WTC11 (cell line): ENCODE results near the gene RPL10. TPM values are rescaled to one million over a fixed set of nuclear protein-coding genes. Genes with fewer than 3 reads are reported as not detected.

ENCODE experiments used
- ATAC-seq: fragments of 200-7000 bp; cut with Tn5 transposase; 2 replicates; pipeline ENCODE4 v1.10.0; 2021; ENCODE audit warnings: mild to moderate bottlenecking, moderate library complexity
- CTCF ChIA-PET: fragments of 300-600 bp; sonication (Branson Sonifier 250); formaldehyde crosslinking; loops from one replicate; lab custom pipeline; 2021; ENCODE audit warnings: antibody characterized with exemption; lab: Charles Lee
- POLR2A ChIA-PET: fragments of 350-600 bp; sonication (Branson Sonifier 250); formaldehyde crosslinking; loops from one replicate; lab custom pipeline; 2021; ENCODE audit warnings: antibody characterized with exemption; lab: Charles Lee
- DNase-seq: peaks from one replicate; pipeline ENCODE4 v3.0.0; 2021; ENCODE audit warnings: low spot score
- H3K27ac Mint-ChIP-seq: 2 replicates; pipeline ENCODE4 v1.8.0; 2021; ENCODE audit warnings: mixed read lengths
- H3K27me3 Mint-ChIP-seq: 2 replicates; pipeline ENCODE4 v1.8.0; 2021; ENCODE audit warnings: low read depth, mild to moderate bottlenecking, moderate library complexity, mixed read lengths
- H3K36me3 Mint-ChIP-seq: 2 replicates; pipeline ENCODE4 v1.8.0; 2021; ENCODE audit warnings: mixed read lengths
- H3K4me1 Mint-ChIP-seq: 2 replicates; pipeline ENCODE4 v1.8.0; 2022; ENCODE audit warnings: mixed read lengths
- H3K4me3 Mint-ChIP-seq: 2 replicates; pipeline ENCODE4 v1.8.0; 2021; ENCODE audit warnings: mild to moderate bottlenecking, moderate library complexity, mixed read lengths
- H3K9me3 Mint-ChIP-seq: 2 replicates; pipeline ENCODE4 v1.8.0; 2021; ENCODE audit warnings: mixed read lengths
- ATF1 ChIP-seq: sonication (generic); formaldehyde crosslinking; IDR thresholded peaks from 2 replicates; pipeline ENCODE4 v1.8.1; 2023; ENCODE audit warnings: mild to moderate bottlenecking, moderate library complexity, missing genetic modification reagents
- CBFB ChIP-seq: sonication (generic); formaldehyde crosslinking; IDR thresholded peaks from 2 replicates; pipeline ENCODE4 v1.8.1; 2022; ENCODE audit warnings: mild to moderate bottlenecking, low read depth, missing genetic modification reagents
- CREB1 ChIP-seq: sonication (generic); formaldehyde crosslinking; IDR thresholded peaks from 2 replicates; pipeline ENCODE4 v1.8.0; 2023; ENCODE audit warnings: mild to moderate bottlenecking, missing genetic modification reagents
- ELF4 ChIP-seq: sonication (generic); formaldehyde crosslinking; IDR thresholded peaks from 2 replicates; pipeline ENCODE4 v1.8.1; 2022; ENCODE audit warnings: low read depth, mild to moderate bottlenecking, moderate library complexity, missing genetic modification reagents
- EMX1 ChIP-seq: fragments of 250-450 bp; sonication (Bioruptor Pico); IDR thresholded peaks from 2 replicates; pipeline ENCODE4 v1.8.0; 2021; ENCODE audit warnings: mild to moderate bottlenecking
- ESRRA ChIP-seq: sonication (generic); formaldehyde crosslinking; IDR thresholded peaks from 2 replicates; pipeline ENCODE4 v1.8.1; 2022; ENCODE audit warnings: mild to moderate bottlenecking, missing genetic modification reagents, borderline replicate concordance
- FOXK1 ChIP-seq: sonication (generic); formaldehyde crosslinking; IDR thresholded peaks from 2 replicates; pipeline ENCODE4 v1.8.0; 2022; ENCODE audit warnings: mild to moderate bottlenecking, moderate library complexity, missing genetic modification reagents
- FOXP1 ChIP-seq: sonication (generic); formaldehyde crosslinking; IDR thresholded peaks from 2 replicates; pipeline ENCODE4 v1.8.0; 2022; ENCODE audit warnings: missing genetic modification reagents, mild to moderate bottlenecking, moderate library complexity, borderline replicate concordance
- IRF1 ChIP-seq: sonication (generic); formaldehyde crosslinking; IDR thresholded peaks from 2 replicates; pipeline ENCODE4 v1.8.0; 2023; ENCODE audit warnings: missing genetic modification reagents
- IRF2 ChIP-seq: sonication (generic); formaldehyde crosslinking; IDR thresholded peaks from 2 replicates; pipeline ENCODE4 v1.8.0; 2022; ENCODE audit warnings: low read depth, missing genetic modification reagents, borderline replicate concordance
- JAZF1 ChIP-seq: fragments of 250-450 bp; sonication (Bioruptor Pico); IDR thresholded peaks from 2 replicates; pipeline ENCODE4 v1.9.0; 2021; ENCODE audit warnings: moderate library complexity, mild to moderate bottlenecking, inconsistent platforms
- MLX ChIP-seq: sonication (generic); formaldehyde crosslinking; IDR thresholded peaks from 2 replicates; pipeline ENCODE4 v1.8.1; 2023; ENCODE audit warnings: mild to moderate bottlenecking, missing genetic modification reagents, moderate library complexity
- NFE2L1 ChIP-seq: sonication (generic); formaldehyde crosslinking; IDR thresholded peaks from 2 replicates; pipeline ENCODE4 v1.8.1; 2023; ENCODE audit warnings: missing genetic modification reagents
- NFYB ChIP-seq: sonication (generic); formaldehyde crosslinking; conservative IDR thresholded peaks from 2 replicates; pipeline ENCODE4 v1.8.0; 2022; ENCODE audit warnings: low read depth, missing genetic modification reagents
- PRDM15 ChIP-seq: sonication (generic); formaldehyde crosslinking; IDR thresholded peaks from 2 replicates; pipeline ENCODE4 v1.8.0; 2022; ENCODE audit warnings: missing genetic modification reagents
- RORB ChIP-seq: fragments of 250-450 bp; sonication (Bioruptor Pico); IDR thresholded peaks from 2 replicates; pipeline ENCODE4 v1.9.0; 2021; ENCODE audit warnings: mild to moderate bottlenecking
- SP1 ChIP-seq: sonication (generic); formaldehyde crosslinking; conservative IDR thresholded peaks from 2 replicates; pipeline ENCODE4 v1.8.1; 2022; ENCODE audit warnings: missing genetic modification reagents
- TP53 ChIP-seq: sonication (generic); formaldehyde crosslinking; IDR thresholded peaks from 2 replicates; pipeline ENCODE4 v1.8.1; 2023; ENCODE audit warnings: mild to moderate bottlenecking, missing genetic modification reagents
- ZMAT4 ChIP-seq: fragments of 250-450 bp; sonication (Bioruptor Pico); IDR thresholded peaks from 2 replicates; pipeline ENCODE4 v1.9.0; 2021; ENCODE audit warnings: mild to moderate bottlenecking
- ZNF263 ChIP-seq: sonication (generic); formaldehyde crosslinking; IDR thresholded peaks from 2 replicates; pipeline ENCODE4 v1.8.1; 2022; ENCODE audit warnings: low read depth, mild to moderate bottlenecking, moderate library complexity, missing genetic modification reagents
- ZNF423 ChIP-seq: fragments of 250-450 bp; sonication (Bioruptor Pico); IDR thresholded peaks from 2 replicates; pipeline ENCODE4 v2.1.2; 2022; ENCODE audit warnings: mild to moderate bottlenecking, moderate library complexity
- total RNA-seq: library from RNA; stranded (reverse); gene quantifications from 3 replicates; pipeline ENCODE4 v1.2.3, GENCODE V29; 2021
- TF ChIP-seq, protein P1 (sequence below): fragments of 250-450 bp; sonication (Bioruptor Pico); conservative IDR thresholded peaks from 2 replicates; pipeline ENCODE4 v1.9.0; 2021; ENCODE audit warnings: mild to moderate bottlenecking
- TF ChIP-seq, protein P2 (sequence below): sonication (generic); formaldehyde crosslinking; IDR thresholded peaks from 2 replicates; pipeline ENCODE4 v1.8.1; 2023; ENCODE audit warnings: mild to moderate bottlenecking, missing genetic modification reagents
- TF ChIP-seq, protein P3 (sequence below): fragments of 250-450 bp; sonication (Bioruptor Pico); IDR thresholded peaks from 2 replicates; pipeline ENCODE4 v1.8.0; 2021; ENCODE audit warnings: mild to moderate bottlenecking

Gene RPL10
- total RNA-seq, 1 experiment from 2014 or later = 2,241 TPM

DNA sequence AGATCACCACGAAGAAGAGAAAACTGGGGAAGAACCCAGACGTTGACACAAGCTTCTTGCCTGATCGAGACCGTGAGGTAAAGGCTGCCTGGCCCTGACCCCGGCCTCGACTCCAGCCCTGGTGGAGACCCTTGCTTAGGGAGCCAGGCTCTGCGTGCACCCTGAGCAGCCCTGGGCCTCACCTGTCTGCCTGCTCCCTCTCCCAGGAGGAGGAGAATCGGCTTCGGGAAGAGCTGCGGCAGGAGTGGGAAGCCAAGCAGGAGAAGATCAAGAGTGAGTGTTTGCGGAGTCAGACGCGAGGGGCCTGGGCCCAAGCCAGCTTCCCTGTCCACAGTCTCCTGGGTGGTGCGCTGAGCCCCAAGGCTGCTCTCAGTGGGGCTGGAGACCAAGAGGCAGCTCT is 50.3 kb downstream of the RPL10 start (continued):
- TF ChIP-seq MLX (CRISPR knock-in tag) (no peak), ATF1 (CRISPR knock-in tag) (no peak), RORB (CRISPR knock-in tag) (no peak), JAZF1 (no peak), ZNF263 (CRISPR knock-in tag) (no peak)

GRCh38 chrX:154449618-154450017 is 51.4 kb downstream of the RPL10 start:
- H3K4me1 Mint-ChIP-seq = no peaks in the 10 kb centered on the region
- TF ChIP-seq ZNF263 (CRISPR knock-in tag) (no peak), NFYB (CRISPR knock-in tag) (no peak), NFE2L1 (CRISPR knock-in tag) (no peak), ELF4 (CRISPR knock-in tag) (no peak), ZMAT4 (CRISPR knock-in tag) (no peak), SP1 (CRISPR knock-in tag) (no peak), CREB1 (CRISPR knock-in tag) (no peak)
- TF ChIP-seq, protein P1, sequence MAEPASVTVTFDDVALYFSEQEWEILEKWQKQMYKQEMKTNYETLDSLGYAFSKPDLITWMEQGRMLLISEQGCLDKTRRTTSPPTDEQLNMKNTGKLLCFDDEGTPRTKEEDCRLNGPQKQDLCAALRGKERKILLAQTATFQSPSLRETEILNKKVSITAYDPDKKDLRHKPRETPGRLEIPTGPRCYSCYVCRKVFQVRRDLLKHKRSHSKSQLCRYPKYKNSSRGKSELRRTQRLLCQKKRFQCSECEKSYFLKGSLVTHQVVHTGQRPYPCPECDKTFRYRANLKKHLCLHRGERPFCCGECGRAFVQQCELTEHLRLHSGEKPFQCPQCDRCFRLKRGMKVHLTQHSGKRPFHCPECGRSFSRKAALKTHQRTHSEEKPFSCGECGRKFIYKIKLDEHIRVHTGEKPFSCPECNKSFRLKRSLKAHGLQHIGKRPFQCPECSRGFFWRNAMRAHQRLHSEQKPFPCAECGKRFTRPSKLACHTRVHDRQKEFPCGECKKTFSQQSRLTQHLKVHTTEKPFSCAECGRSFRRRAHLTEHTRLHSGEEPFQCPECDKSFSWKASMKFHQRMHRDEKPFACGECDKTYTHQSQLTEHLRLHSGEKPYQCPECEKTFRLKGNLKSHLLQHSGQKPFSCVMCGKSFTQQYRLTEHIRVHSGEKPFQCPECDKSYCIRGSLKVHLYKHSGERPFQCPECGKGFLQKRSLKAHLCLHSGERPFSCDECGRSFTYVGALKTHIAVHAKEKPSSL = no peak
- DNase-seq = no peak
- POLR2A ChIA-PET = no interaction called here
- ATAC-seq = no peak
- H3K36me3 Mint-ChIP-seq = peaks cover 6% of the 10 kb centered on the region
- H3K27ac Mint-ChIP-seq = no peak overlapping the region
- H3K27me3 Mint-ChIP-seq = peaks cover 3% of the 10 kb centered on the region; the same call in 1 of the 2 replicates
- H3K9me3 Mint-ChIP-seq = no peaks in the 10 kb centered on the region
- CTCF ChIA-PET = interaction anchor here (0.6 kb wide), 1 partner anchor 41 kb away, joined by 3 read pairs; no protein-coding TSS in a partner anchor
- H3K4me3 Mint-ChIP-seq = no peak overlapping the region

DNA sequence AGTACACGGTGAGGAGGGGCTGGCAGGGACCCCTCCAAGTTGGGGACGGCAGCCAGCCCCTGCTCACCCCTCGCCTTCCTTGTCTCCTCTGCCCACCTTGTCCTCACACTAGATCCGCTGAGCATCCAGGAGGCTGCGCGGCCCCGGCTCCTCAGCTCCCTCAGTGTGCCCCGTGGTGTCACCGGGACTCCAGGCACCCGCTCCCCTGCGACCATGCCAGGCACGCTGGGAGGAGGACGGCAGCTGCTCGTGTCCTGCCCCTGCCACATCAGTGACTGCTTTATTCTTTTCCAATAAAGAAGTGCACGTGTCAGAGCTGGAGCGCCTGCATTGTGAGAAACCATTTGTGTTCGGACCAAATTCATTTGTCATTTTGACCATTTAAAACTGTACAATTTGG is 52.1 kb downstream of the RPL10 start:
- Mint-ChIP-seq H3K9me3 (no peaks in the 10 kb centered on the region), H3K4me3 (no peak overlapping the region), H3K36me3 (peaks cover 6% of the 10 kb centered on the region), H3K4me1 (no peaks in the 10 kb centered on the region), H3K27me3 (peaks cover 6% of the 10 kb centered on the region; the same call in 1 of the 2 replicates), H3K27ac (no peak overlapping the region)
- POLR2A ChIA-PET = no interaction called here
- DNase-seq (no peak), ATAC-seq (no peak)
- CTCF ChIA-PET = no interaction called here
- TF ChIP-seq IRF2 (no peak), FOXP1 (no peak), FOXK1 (CRISPR knock-in tag) (no peak), EMX1 (CRISPR knock-in tag) (no peak), ZNF423 (no peak), ESRRA (no peak), CBFB (CRISPR knock-in tag) (no peak), TP53 (CRISPR knock-in tag) (no peak), PRDM15 (CRISPR knock-in tag) (no peak), IRF1 (CRISPR knock-in tag) (no peak), JAZF1 (no peak)
- TF ChIP-seq, protein P2, sequence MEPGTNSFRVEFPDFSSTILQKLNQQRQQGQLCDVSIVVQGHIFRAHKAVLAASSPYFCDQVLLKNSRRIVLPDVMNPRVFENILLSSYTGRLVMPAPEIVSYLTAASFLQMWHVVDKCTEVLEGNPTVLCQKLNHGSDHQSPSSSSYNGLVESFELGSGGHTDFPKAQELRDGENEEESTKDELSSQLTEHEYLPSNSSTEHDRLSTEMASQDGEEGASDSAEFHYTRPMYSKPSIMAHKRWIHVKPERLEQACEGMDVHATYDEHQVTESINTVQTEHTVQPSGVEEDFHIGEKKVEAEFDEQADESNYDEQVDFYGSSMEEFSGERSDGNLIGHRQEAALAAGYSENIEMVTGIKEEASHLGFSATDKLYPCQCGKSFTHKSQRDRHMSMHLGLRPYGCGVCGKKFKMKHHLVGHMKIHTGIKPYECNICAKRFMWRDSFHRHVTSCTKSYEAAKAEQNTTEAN (CRISPR knock-in tag) = no peak
- TF ChIP-seq, protein P3, sequence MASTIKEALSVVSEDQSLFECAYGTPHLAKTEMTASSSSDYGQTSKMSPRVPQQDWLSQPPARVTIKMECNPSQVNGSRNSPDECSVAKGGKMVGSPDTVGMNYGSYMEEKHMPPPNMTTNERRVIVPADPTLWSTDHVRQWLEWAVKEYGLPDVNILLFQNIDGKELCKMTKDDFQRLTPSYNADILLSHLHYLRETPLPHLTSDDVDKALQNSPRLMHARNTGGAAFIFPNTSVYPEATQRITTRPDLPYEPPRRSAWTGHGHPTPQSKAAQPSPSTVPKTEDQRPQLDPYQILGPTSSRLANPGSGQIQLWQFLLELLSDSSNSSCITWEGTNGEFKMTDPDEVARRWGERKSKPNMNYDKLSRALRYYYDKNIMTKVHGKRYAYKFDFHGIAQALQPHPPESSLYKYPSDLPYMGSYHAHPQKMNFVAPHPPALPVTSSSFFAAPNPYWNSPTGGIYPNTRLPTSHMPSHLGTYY (CRISPR knock-in tag) = no peak
